ENCODE data around the gene FLOT2.
"Not testable (repeated sequence)": the region's sequence is repeated elsewhere in the genome, so short reads cannot be mapped to it uniquely, and the experiment has no call there.

Gene FLOT2

DNA sequence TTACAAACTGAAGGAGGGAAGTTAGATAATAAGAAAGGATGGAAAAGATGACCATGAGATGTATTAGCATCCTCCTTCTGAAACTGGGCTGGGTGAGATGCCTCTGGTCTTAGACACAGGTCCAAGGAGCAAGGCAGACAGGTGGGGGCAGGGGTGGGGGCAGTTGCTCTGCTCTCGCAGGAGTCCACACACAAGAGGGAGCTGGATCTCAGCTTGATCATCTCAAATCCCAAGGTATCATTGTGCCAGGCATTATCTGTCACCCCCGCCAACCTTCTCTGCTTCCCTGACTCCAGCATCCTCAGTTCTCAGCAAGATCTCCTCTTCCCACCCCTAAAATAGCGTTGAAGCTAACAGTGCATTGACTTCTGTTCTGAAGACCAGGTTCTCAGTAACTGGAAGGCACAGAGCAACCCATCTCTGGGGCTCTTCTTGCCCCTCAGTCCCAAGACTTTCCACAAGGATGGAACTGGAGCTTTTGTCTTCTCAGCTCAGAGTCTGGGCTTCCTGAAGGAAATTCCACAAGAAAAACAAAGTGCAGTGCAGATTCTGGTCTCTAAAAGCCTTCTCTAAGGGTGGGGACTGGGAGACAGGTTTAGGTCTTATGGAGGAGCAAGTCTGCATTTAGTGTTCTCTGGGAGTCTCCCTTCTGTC is 1.6 kb downstream of the FLOT2 start:
- TF ChIP-seq, protein P1, sequence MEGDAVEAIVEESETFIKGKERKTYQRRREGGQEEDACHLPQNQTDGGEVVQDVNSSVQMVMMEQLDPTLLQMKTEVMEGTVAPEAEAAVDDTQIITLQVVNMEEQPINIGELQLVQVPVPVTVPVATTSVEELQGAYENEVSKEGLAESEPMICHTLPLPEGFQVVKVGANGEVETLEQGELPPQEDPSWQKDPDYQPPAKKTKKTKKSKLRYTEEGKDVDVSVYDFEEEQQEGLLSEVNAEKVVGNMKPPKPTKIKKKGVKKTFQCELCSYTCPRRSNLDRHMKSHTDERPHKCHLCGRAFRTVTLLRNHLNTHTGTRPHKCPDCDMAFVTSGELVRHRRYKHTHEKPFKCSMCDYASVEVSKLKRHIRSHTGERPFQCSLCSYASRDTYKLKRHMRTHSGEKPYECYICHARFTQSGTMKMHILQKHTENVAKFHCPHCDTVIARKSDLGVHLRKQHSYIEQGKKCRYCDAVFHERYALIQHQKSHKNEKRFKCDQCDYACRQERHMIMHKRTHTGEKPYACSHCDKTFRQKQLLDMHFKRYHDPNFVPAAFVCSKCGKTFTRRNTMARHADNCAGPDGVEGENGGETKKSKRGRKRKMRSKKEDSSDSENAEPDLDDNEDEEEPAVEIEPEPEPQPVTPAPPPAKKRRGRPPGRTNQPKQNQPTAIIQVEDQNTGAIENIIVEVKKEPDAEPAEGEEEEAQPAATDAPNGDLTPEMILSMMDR (conservative IDR thresholded peaks at IDR 0.05; ENCODE audit: low read depth, low read length), result no peak
- no peak overlapping the region for H3K4me3 ChIP-seq (ENCODE audit: low read depth, low read length)
- no peak for DNase-seq (ENCODE audit: low read depth)

DNA sequence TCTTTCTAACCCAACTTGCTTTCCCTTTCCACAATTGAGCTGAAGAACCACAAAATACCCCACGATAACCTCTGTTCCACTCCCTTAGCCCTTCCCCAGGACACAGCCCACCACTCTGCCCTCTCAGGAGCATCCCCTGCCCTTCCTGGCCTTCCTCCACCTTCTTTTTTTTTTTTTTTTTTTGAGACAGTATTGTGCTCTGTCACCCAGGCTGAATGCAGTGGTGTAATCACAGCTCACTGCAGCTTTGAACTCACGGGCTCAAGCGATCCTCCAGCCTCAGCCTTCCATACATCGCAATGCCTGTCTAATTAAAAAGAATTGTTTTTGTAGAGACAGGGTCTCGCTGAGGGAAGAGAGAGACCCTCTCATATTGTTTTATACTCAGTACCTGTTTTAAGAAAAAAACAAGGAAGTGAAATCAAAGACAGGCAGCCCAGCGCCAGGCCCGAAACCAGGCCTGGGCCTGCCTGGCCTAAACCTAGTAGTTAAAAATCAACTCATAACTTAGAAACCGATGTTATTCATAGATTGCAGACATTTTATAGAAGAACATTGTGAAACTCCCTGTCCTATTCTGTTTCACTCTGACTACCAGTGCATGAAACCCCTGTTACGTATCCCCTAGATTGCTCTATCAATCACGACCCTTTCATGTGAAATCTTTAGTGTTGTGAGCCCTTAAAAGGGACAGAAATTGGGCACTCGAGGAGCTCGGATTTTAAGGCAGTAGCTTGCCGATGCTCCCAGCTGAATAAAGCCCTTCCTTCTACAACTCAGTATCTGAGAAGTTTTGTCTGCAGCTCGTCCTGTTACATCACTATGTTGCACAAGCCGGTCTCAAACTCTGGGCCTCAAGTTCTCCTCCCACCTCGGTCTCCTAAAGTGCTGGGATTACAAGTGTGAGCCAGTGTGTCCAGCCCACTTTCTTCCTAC is 4.0 kb downstream of the FLOT2 start:
- H3K4me3 ChIP-seq (ENCODE audit: low read depth, low read length); DNase-seq (ENCODE audit: low read depth): not testable (repeated sequence)

DNA sequence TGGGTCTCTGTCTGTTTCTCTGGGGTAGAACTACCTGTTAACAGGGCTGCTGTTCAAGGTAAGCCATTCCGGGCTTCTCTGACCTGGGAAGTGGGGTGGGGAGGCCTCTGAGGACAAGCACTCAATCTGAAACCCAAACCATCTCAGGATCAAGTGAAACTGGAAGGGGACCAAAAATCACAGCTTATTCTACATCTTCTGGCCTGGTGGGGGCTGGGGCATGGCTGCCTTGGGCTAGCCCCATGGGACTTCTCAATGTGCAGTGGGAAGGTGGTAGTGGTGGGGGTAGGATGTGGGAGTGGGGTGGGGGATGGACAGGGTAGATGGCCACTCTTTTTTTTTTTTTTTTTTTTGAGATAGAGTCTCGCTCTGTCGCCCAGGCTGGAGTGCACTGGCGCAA is 5.5 kb downstream of the FLOT2 start:
- DNase-seq (ENCODE audit: low read depth), result no peak
- H3K4me3 ChIP-seq (ENCODE audit: low read depth, low read length), result no peak overlapping the region
- TF ChIP-seq, protein P1 (conservative IDR thresholded peaks at IDR 0.05; ENCODE audit: low read depth, low read length), result no peak

DNA sequence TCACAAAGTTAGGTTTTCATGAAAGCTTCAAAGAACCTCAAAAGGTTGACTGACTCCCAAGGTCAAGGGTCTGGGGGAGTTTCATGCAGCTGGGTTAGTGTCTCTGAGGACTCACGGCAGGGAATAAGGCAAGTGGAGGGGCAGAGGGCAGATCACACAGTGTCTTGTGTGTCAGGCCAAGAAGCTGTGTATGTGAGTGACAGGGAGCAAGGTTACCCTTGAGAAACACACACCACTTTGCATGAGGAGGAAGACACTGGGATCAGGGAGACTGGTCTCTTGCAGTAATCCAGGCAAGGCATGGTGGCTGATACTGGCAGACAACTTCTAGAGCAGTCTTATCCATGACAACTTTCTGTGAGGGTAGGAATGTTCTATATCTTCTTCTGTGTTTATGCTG is 6.3 kb downstream of the FLOT2 start:
- no peak overlapping the region for H3K4me3 ChIP-seq (ENCODE audit: low read depth, low read length)
- DNase-seq (ENCODE audit: low read depth), result no peak
- TF ChIP-seq, protein P1 (conservative IDR thresholded peaks at IDR 0.05; ENCODE audit: low read depth, low read length), result no peak

DNA sequence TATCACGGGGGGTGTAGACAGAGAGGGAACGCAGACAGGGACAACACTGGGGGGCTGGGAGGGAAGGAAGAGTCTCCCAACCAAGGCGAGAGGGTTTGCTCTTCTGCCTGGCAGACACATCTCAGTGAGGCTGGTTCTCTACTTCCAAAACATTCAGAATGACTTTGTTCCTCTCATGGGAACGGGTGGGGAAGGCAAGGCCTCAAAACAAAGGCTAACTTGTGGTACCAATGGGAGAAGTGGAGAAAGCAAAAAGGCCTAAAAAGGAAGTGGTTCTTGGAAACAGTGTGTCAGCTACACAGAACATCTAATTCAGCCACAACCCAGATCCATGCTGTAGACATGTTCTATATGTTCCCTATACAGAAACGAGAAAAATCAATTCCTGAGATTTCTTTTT is 7.5 kb downstream of the FLOT2 start:
- no peak for DNase-seq (ENCODE audit: low read depth)
- no peak overlapping the region for H3K4me3 ChIP-seq (ENCODE audit: low read depth, low read length)
- TF ChIP-seq, protein P1 (conservative IDR thresholded peaks at IDR 0.05; ENCODE audit: low read depth, low read length), result no peak

DNA sequence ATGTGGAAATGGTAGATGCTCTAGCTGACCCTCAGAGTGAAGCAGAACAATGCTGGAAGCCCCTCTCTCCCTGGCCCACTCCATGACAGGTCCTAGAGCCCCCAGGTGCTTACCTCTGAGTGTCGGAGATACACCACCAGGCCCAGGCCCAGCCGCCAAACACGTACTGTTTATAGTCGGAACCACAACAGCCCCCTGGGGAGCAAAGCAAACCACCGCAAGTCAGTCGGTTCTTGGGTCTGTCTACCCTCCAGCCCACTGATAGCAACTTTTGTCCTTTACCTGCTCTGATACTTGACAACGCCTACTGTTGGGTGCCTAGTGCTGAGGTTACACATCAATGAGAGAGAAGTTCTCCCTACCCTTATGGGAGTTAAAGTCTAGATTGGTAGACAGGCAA is 8.7 kb downstream of the FLOT2 start:
- no peak overlapping the region for H3K4me3 ChIP-seq (ENCODE audit: low read depth, low read length)
- no peak for DNase-seq (ENCODE audit: low read depth)
- TF ChIP-seq, protein P1 (conservative IDR thresholded peaks at IDR 0.05; ENCODE audit: low read depth, low read length), result no peak

DNA sequence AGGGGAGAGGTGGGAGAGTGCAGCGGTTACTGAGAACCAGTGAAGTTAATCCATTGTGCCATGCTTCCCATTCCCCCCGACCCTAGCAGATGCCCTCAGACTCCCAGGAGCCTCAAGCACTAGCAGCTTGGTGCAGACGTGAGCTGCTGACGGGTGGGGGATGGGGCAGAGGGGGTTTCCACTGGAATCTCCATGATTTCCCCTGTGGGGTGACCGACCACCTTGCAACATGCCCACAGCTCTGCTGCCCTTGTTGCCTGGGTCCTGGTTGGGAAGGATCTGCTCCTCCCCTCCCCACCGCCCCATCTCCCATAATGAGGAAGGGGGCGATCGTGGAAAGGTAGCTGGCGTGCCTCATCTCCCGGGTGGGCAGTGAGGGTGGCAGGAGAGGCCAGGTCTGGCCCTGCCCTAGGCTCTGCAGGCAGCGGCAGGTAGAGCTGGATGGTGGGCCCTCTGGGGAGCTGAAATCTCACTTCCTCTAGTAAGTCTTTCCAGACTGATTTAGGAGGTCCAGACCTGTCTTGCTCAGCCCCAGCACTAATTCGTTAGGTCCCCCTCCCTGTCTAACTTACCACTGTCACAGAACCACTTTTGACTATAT is 9.6 kb downstream of the FLOT2 start:
- TF ChIP-seq, protein P1 (conservative IDR thresholded peaks at IDR 0.05; ENCODE audit: low read depth, low read length), result no peak
- DNase-seq (ENCODE audit: low read depth), result no peak
- no peak overlapping the region for H3K4me3 ChIP-seq (ENCODE audit: low read depth, low read length)

All from choroid plexus epithelial cell (primary cell).